ENCODE measurements around the gene HOXA11. TPM values are rescaled to one million over a fixed set of nuclear protein-coding genes. Genes with fewer than 3 reads are reported as not detected.

The HOXA11 gene
- total RNA-seq, 1 donor from 2014 or later, result not detected

DNA sequence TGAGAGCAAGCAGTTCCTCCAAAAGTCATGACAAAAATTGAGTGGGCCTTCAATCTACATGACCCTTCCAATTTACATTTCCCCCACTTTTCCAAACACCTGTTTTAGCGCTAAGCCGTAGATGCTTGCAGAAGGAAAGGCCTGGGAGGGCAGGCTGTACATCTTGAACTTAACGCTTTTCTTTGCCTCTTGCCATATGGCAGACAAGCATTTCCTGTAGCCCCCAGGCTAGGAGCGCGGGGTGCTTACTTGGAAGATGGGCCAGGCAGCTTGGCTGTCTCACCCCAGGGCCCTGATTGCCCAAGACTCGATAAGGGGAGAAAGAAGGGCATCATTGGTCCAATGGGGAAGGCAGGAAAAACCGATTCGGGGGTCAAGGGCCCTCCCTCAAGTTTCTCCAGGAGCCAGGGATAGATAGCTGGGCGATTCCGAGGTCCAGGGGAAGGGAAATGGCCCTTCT, 12.7 kb downstream of the HOXA11 start:
- intact Hi-C loops (cut with micrococcal nuclease), result loop anchor here (2.0 kb wide), 1 partner anchor 26 kb away; no protein-coding TSS in a partner anchor

DNA sequence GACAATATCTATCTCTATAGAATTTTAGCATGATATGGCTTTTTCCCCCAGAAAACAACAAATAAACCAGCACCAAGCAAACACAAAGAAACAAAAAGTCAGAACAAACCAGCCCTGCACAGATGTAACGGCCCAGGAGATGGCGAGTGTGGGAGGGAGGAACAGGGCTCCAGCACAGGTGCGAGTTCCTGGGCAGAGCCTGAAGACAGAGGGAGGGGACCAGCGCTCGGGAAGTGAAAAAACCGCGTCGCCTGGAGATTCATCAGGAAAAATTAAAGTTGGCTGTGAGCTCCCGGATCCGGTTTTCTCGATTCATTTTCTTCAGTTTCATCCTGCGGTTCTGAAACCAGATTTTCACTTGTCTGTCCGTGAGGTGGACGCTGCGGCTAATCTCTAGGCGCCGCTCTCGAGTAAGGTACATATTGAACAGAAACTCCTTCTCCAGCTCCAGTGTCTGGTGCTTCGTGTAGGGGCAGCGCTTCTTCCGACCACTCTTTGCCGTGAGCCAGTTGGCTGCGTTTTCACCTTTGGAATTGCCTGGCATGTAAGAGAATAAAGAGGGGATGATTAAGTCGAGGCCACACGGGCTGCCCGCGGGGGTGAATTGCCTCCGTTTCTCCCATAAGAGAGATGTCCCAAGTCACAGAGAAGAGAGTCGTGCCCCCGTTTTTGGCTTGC, 13.3 kb downstream of the HOXA11 start:
- intact Hi-C loops (cut with micrococcal nuclease), result loop anchor here (2.0 kb wide), 1 partner anchor 27 kb away; no protein-coding TSS in a partner anchor

DNA sequence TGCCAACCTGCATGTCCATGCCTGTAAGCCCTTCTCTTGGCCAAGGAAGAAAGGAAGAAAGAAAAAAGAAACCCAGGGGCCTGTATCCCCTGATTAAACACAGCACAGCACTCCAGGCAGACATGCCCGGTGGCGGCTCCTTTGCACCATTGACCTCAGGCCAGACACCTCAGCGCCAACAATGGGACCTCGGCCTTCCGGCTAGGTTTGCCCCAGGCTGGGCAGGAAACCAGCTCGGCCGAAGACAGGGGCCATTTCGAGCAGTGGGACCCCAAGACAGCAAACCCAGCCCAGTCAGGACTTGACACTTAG, 13.8 kb downstream of the HOXA11 start:
- intact Hi-C loops (cut with micrococcal nuclease), result no loop called here

- intact Hi-C loops (cut with micrococcal nuclease), result no loop called here
Observed at GRCh38 chr7:27170426-27171324, 14.4 kb downstream of the HOXA11 start.

DNA sequence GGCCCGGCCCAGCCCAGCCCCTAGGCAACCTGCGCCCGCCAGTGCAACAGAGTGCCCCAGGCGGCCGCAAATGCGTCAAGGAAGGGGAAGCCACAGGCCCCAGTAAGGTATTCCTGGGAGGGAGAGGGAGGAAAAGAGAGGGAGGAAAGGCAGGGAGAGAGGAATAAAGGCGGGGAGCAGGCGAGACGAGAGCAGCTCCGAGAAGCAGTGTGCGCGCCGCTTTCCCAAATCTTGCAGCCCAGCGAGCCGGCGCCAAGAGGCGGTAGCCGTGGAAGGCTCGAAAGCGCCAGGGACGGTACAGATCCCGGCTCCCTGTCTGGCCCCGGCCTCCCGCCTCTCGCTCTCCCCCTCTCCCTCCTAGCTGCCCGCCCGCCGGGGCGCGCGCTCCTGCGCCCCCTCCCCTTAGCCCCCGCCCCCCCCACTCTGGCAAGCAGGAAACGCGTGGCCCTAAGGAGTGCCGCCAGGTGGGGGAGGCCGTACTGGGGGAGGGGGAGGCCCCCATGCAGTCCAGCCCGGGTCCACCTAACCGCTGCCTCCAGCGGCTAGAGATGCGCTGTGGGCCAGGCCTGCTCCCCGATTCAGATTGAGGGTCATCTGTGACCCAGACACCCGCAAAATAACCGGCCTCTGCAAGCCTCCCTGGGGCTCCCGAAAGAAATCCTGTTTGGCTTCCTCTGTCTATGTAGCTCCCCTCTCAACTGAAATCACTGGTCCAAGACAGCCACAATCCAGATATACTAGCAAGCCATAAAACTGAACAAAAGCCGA, 15.2 kb downstream of the HOXA11 start:
- intact Hi-C loops (cut with micrococcal nuclease), result loop anchor here (2.0 kb wide), 1 partner anchor 15 kb away; the partner anchor contains the start of gene HOXA11

DNA sequence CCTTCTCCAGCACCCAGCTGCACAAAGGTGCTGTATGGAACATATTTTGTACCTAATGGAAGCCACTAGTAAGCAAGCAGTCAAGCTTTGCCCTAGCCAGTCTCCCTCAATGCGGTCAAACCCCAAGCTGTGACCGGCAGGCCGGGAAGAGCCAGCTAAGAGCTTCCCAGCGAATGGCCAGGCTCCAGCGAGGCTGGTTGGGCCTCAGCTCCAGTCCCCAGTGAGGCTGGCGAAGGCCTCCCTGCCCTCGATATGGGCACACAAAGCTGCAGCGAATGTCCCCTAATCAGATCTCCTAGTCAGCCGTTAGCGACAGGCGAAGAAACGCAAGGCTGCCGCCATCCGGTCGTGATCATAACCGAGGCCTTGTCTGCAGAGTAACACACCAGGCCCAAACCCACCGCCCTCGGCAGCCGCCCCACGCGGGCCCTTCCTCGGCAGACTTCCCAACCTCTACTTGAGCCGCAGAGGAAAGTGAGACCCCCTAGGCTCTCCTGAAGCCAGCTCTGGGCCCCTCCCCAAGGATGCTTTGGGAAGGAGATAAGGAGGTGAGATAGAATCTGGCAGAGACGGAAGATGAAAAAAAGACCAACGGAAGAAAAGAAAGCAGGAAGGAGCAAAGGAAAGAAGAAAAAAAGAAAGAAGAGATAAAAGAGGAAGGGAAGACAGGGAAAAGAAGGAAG, 16.6 kb downstream of the HOXA11 start:
- intact Hi-C loops (cut with micrococcal nuclease), result loop anchor here (2.0 kb wide), 1 partner anchor 16 kb away; the partner anchor contains the start of gene HOXA11

GRCh38 chr7:27167916-27168264, 17.1 kb downstream of the HOXA11 start:
- intact Hi-C loops (cut with micrococcal nuclease), result loop anchor here (2.0 kb wide), 2 partner anchors 17 to 77 kb away; partner anchors contain the start of gene HOXA11

DNA sequence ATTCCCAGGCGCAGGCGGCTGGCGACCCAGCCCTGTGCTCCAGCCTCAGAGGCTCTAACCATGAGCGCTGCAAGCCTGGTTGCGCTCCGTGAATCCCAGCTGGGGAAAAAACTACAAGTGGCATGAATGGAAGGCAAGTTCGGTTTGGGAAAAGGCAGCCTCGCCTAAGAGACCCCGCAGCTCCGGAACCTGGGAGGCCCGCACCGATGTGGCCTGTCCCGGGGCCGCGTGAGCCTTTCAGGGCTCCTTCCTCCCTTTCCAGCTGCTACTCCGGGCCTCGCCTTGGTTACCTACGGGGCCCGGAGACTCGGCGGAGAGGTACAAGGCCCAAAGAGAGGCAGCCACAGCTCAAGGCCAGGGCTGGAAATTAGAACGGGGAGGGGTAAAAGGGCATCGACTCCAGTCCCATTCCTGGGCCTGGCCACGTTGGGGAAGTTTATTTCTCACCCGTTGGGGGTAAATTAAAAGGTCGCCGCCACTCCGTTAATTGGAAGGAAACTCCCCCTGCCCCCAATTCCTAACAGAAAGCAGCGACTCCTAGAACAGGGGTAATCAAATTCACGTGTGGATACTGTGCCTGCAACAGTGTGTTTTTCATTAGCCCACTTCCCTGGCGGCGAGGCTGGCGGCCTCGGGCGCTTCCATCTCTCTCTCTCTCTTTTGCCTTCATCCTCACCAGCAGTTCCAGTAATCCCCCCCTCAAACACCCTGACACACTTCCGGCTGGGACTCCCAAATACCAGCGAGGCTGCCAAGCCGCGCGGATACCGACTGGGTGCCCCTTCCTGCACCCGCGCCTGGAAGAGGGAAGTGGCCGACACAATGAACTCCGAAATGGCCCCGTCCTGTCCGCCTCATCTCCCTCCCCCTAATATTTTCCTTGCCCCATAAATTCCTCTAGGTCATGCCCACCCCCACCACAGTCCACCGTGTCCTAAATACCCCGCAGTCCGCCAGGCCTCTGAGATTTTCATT, 18.2 kb downstream of the HOXA11 start:
- intact Hi-C loops (cut with micrococcal nuclease), result loop anchor here (2.0 kb wide), 1 partner anchor 78 kb away; no protein-coding TSS in a partner anchor

- intact Hi-C loops (cut with micrococcal nuclease), result loop anchor here (2.0 kb wide), 1 partner anchor 79 kb away; no protein-coding TSS in a partner anchor
Observed at GRCh38 chr7:27165996-27166530, 19.0 kb downstream of the HOXA11 start.

- intact Hi-C loops (cut with micrococcal nuclease), result no loop called here
Observed at GRCh38 chr7:27165089-27165995, 19.7 kb downstream of the HOXA11 start, which contains the start of gene HOXA9. Gene HOXA9 (minus strand): TSS chr7:27165537. CDS start chr7:27165457, 80 bp downstream.

- intact Hi-C loops (cut with micrococcal nuclease), result loop anchor here (5.0 kb wide), 1 partner anchor 33 kb away; no protein-coding TSS in a partner anchor
Observed at GRCh38 chr7:27164367-27165088, 20.5 kb downstream of the HOXA11 start.

DNA sequence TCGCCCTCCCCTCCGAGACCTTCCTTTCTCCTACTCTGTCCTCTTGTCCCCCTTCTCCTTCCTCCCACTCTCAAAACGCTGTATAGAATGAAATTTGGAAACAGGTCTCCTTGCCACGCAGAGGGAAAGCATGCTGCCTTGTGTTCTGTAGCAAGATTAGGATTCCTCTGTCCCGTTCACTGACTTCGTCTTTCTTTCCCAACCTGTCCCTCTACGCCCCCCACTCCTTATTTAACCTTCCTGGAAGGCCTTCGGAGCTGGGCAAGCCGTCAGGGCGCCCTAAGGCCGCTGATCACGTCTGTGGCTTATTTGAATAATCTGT, 21.0 kb downstream of the HOXA11 start:
- intact Hi-C loops (cut with micrococcal nuclease), result loop anchor here (5.0 kb wide), 1 partner anchor 33 kb away; no protein-coding TSS in a partner anchor

DNA sequence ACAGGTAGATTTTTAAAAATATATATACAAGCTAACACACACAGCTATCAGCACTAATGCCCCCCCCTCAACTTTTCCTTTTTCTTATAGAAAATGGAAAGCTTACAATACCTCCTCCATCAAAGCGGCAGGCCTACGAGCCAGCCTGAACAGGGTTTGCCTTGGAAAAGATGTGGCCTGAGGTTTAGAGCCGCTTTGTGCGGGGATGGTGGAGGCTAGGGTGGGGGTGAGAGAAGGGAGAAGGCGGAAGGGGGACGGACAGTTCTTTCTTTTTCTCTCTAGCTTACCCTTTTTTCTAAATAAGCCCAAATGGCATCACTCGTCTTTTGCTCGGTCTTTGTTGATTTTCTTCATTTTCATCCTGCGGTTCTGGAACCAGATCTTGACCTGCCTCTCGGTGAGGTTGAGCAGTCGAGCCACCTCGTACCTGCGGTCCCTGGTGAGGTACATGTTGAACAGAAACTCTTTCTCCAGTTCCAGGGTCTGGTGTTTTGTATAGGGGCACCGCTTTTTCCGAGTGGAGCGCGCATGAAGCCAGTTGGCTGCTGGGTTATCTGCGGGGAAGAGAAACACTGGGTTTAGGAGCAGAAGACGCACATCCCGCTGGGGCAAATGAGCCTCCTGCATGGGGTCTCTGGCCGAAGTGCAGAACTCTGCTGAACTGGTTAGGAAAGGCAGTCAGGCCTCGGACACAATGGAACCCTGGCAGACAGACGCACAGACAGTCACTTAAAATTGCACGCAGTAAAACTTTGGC, 21.6 kb downstream of the HOXA11 start:
- intact Hi-C loops (cut with micrococcal nuclease), result loop anchor here (5.0 kb wide), 1 partner anchor 34 kb away; no protein-coding TSS in a partner anchor

- intact Hi-C loops (cut with micrococcal nuclease), result loop anchor here (5.0 kb wide), 1 partner anchor 35 kb away; no protein-coding TSS in a partner anchor
Observed at GRCh38 chr7:27162561-27163287, 22.3 kb downstream of the HOXA11 start.

DNA sequence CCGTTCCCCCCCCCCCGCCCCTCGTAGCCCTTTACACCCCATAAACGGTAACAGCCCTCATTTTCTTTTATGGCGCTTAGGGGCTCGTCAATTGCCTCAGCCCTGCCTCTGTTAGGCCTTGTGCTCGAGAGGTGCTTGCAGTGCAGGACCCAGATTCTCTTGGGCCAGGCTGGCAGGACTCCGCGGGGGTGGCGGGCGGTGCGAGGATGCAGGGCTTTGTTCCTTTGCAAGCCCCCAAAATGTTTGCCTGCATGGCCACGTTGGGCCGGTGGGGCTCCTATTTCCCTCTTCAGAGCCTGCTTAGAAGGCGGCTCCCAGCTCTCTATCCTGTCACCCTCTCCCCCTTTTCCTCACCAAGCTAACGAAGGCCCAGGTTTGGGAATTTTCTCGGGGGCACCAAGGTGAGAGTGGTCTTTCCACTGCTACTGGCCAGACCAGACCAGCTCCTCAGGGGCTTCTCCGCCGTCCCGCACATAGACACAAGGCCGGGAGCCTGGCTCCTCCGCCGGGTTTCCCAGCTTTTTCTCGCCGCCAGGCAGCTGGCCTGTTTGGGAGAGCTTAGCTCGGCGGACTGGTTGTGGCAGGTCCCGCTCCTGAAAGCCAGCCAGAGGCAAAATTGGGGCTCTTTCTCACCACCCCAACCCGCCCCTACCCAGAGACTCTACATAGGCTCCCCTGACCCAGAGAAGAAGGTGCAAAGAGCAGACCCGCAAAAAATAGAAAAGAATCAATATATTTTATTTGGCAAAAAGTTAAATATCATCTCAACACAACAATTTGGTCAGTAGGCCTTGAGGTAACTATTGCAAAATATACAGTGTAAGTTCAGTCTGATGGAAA, 23.1 kb downstream of the HOXA11 start:
- intact Hi-C loops (cut with micrococcal nuclease), result loop anchor here (1.0 to 5.0 kb wide), 9 partner anchors 11 to 1269 kb away; no protein-coding TSS in a partner anchor
